HEK293T (cell line): ENCODE measurements around the gene TPD52L2.

ENCODE experiments used
- ARNT ChIP-seq: fragments of 450-650 bp; IDR thresholded peaks from 2 replicates; pipeline ENCODE4 v1.6.1; 2017; ENCODE audit warnings: mild to moderate bottlenecking
- BHLHE40 ChIP-seq: fragments of 450-650 bp; IDR thresholded peaks from 2 replicates; pipeline ENCODE4 v1.6.1; 2016; ENCODE audit warnings: mild to moderate bottlenecking, moderate library complexity, borderline replicate concordance
- CTBP1 ChIP-seq: fragments of 450-650 bp; IDR thresholded peaks from 2 replicates; pipeline ENCODE4 v1.6.1; 2016; ENCODE audit warnings: borderline replicate concordance
- FOXA1 ChIP-seq: fragments of 450-650 bp; IDR thresholded peaks from 2 replicates; pipeline ENCODE4 v1.6.1; 2016; ENCODE audit warnings: mild to moderate bottlenecking
- FOXK2 ChIP-seq: fragments of 450-650 bp; IDR thresholded peaks from 2 replicates; pipeline ENCODE4 v1.6.1; 2016; ENCODE audit warnings: mild to moderate bottlenecking
- FOXM1 ChIP-seq: fragments of 450-650 bp; IDR thresholded peaks from 2 replicates; pipeline ENCODE4 v1.6.1; 2017; ENCODE audit warnings: mild to moderate bottlenecking, borderline replicate concordance
- HDGF ChIP-seq: fragments of 450-650 bp; IDR thresholded peaks from 2 replicates; pipeline ENCODE4 v1.6.1; 2017; ENCODE audit warnings: antibody characterized with exemption, borderline replicate concordance
- LEF1 ChIP-seq: fragments of 450-650 bp; IDR thresholded peaks from 2 replicates; pipeline ENCODE4 v1.6.1; 2017; ENCODE audit warnings: mild to moderate bottlenecking, borderline replicate concordance
- NFRKB ChIP-seq: fragments of 450-650 bp; IDR thresholded peaks from 2 replicates; pipeline ENCODE4 v1.6.1; 2016; ENCODE audit warnings: mild to moderate bottlenecking, moderate library complexity
- PKNOX1 ChIP-seq: fragments of 450-650 bp; IDR thresholded peaks from 2 replicates; pipeline ENCODE4 v1.6.1; 2016
- SP1 ChIP-seq: fragments of 450-650 bp; IDR thresholded peaks from 2 replicates; pipeline ENCODE4 v1.6.1; 2017
- SUZ12 ChIP-seq: fragments of 450-650 bp; IDR thresholded peaks from 2 replicates; pipeline ENCODE4 v1.6.1; 2016; ENCODE audit warnings: mild to moderate bottlenecking
- TARDBP ChIP-seq: fragments of 450-650 bp; IDR thresholded peaks from 2 replicates; pipeline ENCODE4 v1.6.1; 2016
- ZNF384 ChIP-seq: fragments of 450-650 bp; IDR thresholded peaks from 2 replicates; pipeline ENCODE4 v1.6.1; 2016

DNA sequence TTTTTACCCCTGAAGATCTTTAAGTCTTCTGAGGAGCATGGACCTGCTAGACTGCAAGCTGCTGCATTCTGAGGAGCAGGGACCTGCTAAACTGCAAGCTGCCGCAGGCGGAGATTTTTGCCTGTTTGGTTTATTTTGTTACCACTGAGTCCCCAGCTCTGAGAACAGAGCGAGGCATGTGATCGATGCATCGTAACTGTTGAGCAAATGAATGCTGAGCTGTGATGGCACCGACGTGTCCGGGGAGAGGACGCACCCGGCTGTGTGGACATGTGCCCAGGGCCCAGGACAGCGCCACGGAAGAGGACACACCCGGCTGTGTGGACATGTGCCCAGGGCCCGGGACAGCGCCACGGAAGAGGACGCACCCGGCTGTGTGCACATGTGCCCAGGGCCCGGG lies 54.1 kb downstream of the TPD52L2 start:
- TF ChIP-seq SP1 (no peak), BHLHE40 (no peak), SUZ12 (no peak), PKNOX1 (no peak), ZNF384 (no peak), ARNT (no peak), FOXA1 (no peak), NFRKB (no peak), FOXK2 (no peak), CTBP1 (no peak), TARDBP (no peak), LEF1 (no peak), HDGF (no peak), FOXM1 (no peak)
